ENCODE measurements around the gene DAB2IP. TPM values are rescaled to one million over a fixed set of nuclear protein-coding genes. Genes with fewer than 3 reads are reported as not detected.

The DAB2IP gene
- total RNA-seq, 6 donors from 2014 or later = 61.8 to 98.0 (median 77.2) TPM

- 88 to 90% methylated on average over 10 to 14 of the region's 14 CpGs for WGBS, 2 donors
- TF ChIP-seq POLR2A (IDR thresholded peaks at IDR 0.05) (no peak), POLR2AphosphoS5 (IDR thresholded peaks at IDR 0.05) (no peak), EP300 (IDR thresholded peaks at IDR 0.05) (no peak)
- TF ChIP-seq, protein P1, sequence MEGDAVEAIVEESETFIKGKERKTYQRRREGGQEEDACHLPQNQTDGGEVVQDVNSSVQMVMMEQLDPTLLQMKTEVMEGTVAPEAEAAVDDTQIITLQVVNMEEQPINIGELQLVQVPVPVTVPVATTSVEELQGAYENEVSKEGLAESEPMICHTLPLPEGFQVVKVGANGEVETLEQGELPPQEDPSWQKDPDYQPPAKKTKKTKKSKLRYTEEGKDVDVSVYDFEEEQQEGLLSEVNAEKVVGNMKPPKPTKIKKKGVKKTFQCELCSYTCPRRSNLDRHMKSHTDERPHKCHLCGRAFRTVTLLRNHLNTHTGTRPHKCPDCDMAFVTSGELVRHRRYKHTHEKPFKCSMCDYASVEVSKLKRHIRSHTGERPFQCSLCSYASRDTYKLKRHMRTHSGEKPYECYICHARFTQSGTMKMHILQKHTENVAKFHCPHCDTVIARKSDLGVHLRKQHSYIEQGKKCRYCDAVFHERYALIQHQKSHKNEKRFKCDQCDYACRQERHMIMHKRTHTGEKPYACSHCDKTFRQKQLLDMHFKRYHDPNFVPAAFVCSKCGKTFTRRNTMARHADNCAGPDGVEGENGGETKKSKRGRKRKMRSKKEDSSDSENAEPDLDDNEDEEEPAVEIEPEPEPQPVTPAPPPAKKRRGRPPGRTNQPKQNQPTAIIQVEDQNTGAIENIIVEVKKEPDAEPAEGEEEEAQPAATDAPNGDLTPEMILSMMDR (IDR thresholded peaks at IDR 0.05) = no peak
- Histone ChIP-seq H3K4me3 (no peak overlapping the region), H3K4me1 (peaks cover 6 to 31% (median 18%) of the 10 kb centered on the region in 4 donors), H3K36me3 (no peaks in the 10 kb centered on the region), H3K9me3 (no peaks in the 10 kb centered on the region), H3K27me3 (no peaks in the 10 kb centered on the region), H3K27ac (no peak overlapping the region)
- ATAC-seq (ENCODE audit: low FRiP score in 2 of 2) (peak in 1 of 2 donors; percentile 6), DNase-seq (peak in 1 of 2 donors; percentile 46)
These were observed 57.5 kb downstream of the DAB2IP start for GRCh38 chr9:121708768-121709488.

DNA sequence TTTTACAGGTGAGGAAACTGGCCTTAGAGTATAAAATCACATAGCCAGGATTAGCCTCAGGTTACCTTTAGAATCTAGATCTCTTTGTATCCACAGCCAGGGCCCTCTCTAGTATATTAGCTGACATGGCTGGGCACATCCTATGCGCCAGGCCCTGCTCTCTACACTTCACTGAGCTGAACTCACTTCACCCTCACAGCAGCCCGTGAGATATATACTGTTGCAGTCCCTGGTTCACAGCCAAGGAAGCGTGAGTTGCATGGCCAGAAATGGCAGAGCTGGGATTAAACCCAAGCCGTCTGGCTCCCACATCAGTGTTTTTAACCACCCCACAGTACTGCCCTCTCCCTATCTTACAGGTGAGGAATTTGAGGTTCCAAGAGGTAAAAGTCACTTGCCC is 58.4 kb downstream of the DAB2IP start:
- WGBS, 2 donors = 72 to 75% methylated on average over 4 of the region's 4 CpGs
- no peak for DNase-seq
- no peaks in the 10 kb centered on the region for H3K9me3 ChIP-seq
- H3K36me3 ChIP-seq = no peaks in the 10 kb centered on the region
- H3K27ac ChIP-seq = no peak overlapping the region
- H3K4me3 ChIP-seq = no peak overlapping the region
- peaks cover 6 to 31% (median 18%) of the 10 kb centered on the region in 4 donors for H3K4me1 ChIP-seq
- no peaks in the 10 kb centered on the region for H3K27me3 ChIP-seq
- TF ChIP-seq POLR2A (IDR thresholded peaks at IDR 0.05) = no peak
- TF ChIP-seq, protein P1 (IDR thresholded peaks at IDR 0.05) = no peak
- TF ChIP-seq EP300 (IDR thresholded peaks at IDR 0.05) = no peak
- no peak for TF ChIP-seq POLR2AphosphoS5 (IDR thresholded peaks at IDR 0.05)
- ATAC-seq (ENCODE audit: low FRiP score in 2 of 2) = no peak

GRCh38 chr9:121711281-121711680 is 59.8 kb downstream of the DAB2IP start:
- DNase-seq (no peak), ATAC-seq (ENCODE audit: low FRiP score in 2 of 2) (no peak)
- Histone ChIP-seq H3K9me3 (no peaks in the 10 kb centered on the region), H3K4me3 (no peak overlapping the region), H3K27me3 (no peaks in the 10 kb centered on the region), H3K27ac (peak overlapping the region in 1 of 4 donors; percentile 49), H3K4me1 (peaks cover 10 to 32% (median 23%) of the 10 kb centered on the region in 4 donors), H3K36me3 (no peaks in the 10 kb centered on the region)
- no peak for TF ChIP-seq EP300 (IDR thresholded peaks at IDR 0.05)
- no peak for TF ChIP-seq POLR2AphosphoS5 (IDR thresholded peaks at IDR 0.05)
- no peak for TF ChIP-seq POLR2A (IDR thresholded peaks at IDR 0.05)
- TF ChIP-seq, protein P1 (IDR thresholded peaks at IDR 0.05) = no peak

DNA sequence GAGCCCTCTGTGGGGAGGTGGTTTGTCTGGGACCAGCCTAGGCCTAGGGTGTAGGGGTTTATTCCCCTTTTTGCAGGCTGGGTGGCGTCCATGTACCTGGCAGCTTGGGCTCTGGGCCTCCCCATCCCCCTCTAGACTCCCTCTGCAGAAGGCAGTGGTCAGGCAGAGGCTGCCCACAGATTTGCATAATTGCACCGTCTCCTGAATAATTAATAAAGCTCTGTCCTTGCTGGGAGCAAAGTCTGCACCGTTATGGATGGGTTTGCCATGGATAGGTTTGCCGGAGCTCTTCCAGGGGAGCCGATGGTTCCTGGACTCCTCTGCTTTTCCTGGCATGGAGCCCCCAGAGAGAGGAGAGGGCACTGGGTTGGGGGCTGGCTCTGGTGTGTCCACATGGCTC is 60.4 kb downstream of the DAB2IP start:
- H3K4me1 ChIP-seq = peaks cover 12 to 32% (median 24%) of the 10 kb centered on the region in 4 donors
- ATAC-seq (ENCODE audit: low FRiP score in 2 of 2) = no peak
- H3K27ac ChIP-seq = no peak overlapping the region
- H3K4me3 ChIP-seq = no peak overlapping the region
- H3K36me3 ChIP-seq = no peaks in the 10 kb centered on the region
- DNase-seq = no peak
- WGBS, 2 donors = 95 to 100% methylated on average over 4 to 5 of the region's 5 CpGs
- H3K9me3 ChIP-seq = no peaks in the 10 kb centered on the region
- TF ChIP-seq, protein P1 (IDR thresholded peaks at IDR 0.05) = no peak
- TF ChIP-seq POLR2A (IDR thresholded peaks at IDR 0.05) = no peak
- TF ChIP-seq EP300 (IDR thresholded peaks at IDR 0.05) = no peak
- no peak for TF ChIP-seq POLR2AphosphoS5 (IDR thresholded peaks at IDR 0.05)
- H3K27me3 ChIP-seq = no peaks in the 10 kb centered on the region

All from upper lobe of left lung (tissue), 6 donors.